HG02678 (cell line): ENCODE measurements around the gene HYCC2.
"Not testable (repeated sequence)": the region's sequence is repeated elsewhere in the genome, so short reads cannot be mapped to it uniquely, and the experiment has no call there.

Experiments used
- ATAC-seq: cut with Tn5 transposase; IDR thresholded peaks from one replicate; pipeline ENCODE4 v1.9.1; 2021; ENCODE audit warnings: mild to moderate bottlenecking, moderate library complexity; ENCODE audit not compliant: unreplicated experiment

The HYCC2 gene

DNA sequence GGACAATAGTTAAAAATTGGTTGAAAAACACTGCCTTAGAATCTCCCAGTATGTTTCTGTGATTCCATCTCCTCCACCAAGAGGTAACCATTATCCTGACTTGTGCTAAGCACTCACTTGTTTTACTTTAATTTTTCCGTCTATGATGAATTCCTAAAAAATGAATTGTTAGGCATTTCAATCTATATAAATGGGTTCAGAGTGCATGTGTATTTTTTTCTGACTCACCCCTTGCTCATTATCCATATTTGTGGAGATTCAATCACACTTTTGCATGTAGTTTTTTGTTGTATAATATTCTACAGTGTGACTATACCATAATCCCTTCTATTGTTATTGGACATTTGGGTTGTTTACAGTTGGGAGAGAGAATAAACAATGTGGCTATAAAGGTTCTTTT, 1.6 kb upstream of the HYCC2 start:
- no peak for ATAC-seq

- ATAC-seq, result no peak
Measured at GRCh38 chr2:201072201-201072530, 695 bp upstream of the HYCC2 start.

GRCh38 chr2:201070948-201071478, 458 bp downstream of the HYCC2 start:
- peak; percentile 26 for ATAC-seq

DNA sequence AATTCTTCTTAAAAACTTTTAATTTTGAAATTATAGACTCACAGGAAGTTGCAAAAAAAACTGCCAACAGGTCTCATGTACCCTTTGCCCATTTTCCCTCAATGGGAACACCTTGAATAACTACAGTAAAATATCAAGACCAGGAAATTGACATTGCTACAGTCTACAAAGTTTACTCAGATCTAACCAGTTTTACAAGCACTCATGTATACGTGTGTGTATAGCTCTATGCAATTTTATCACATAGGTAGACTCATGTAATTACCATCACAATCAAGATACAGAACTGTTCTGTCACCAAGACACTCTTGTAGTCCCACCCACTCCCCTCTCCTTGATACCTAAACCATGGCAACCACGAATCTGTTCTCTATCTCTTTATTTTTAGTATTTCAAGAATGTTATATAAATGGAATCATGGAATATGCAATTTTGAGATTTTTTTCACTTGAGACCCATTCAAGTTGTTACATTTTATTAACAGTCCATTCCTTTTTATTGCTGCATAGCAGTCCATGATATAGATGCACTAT, 6.6 kb downstream of the HYCC2 start:
- no peak for ATAC-seq

DNA sequence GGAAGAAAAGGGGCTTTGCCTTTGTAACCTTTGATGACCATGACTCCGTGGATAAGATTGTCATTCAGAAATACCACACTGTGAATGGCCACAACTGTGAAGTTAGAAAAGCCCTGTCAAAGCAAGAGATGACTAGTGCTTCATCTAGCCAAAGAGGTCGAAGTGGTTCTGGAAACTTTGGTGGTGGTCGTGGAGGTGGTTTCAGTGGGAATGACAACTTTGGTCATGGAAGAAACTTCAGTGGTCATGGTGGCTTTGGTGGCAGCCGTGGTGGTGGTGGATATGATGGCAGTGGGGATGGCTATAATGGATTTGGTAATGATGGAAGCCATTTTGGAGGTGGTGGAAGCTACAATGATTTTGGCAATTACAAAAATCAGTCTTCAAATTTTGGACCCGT, 8.0 kb downstream of the HYCC2 start:
- ATAC-seq, result not testable (repeated sequence)

DNA sequence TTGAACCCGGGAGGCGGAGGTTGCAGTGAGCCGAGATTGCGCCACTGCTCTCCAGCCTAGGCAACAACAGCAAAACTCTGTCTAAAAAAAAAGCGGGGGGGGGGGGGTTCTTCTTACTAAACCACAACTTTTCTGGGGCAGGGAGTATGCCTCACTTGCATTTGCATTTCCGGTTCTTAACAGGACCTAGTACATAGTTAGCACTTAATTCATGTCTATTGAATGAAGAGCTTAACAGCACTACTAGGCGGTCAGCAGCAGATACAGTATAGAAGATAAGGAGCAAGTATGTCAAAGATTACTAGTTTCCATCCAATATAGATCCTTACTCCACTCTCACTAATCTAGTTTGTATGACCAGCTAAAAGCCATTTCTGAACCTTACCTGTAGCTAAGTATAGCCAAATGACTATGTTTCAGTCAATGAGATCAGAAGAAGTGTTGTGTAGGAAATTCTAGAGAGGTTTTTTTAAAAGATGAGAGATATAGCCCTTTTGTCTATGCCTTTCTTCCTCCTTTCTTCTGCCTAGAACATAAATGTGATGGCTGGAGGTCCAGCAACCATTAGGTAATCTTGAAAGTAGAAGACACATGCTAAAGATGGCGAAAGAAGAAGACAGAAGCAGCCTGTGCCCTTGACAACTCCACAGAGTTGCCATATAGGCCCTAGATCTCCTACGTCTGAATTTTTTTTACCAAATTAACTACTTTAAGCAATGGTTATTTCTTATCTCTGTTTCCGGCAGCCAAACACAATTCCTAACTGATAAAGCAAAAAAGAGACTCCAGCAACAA, 11.3 kb downstream of the HYCC2 start:
- no peak for ATAC-seq

- ATAC-seq, result no peak
Measured at GRCh38 chr2:201058914-201059313, 12.6 kb downstream of the HYCC2 start.

DNA sequence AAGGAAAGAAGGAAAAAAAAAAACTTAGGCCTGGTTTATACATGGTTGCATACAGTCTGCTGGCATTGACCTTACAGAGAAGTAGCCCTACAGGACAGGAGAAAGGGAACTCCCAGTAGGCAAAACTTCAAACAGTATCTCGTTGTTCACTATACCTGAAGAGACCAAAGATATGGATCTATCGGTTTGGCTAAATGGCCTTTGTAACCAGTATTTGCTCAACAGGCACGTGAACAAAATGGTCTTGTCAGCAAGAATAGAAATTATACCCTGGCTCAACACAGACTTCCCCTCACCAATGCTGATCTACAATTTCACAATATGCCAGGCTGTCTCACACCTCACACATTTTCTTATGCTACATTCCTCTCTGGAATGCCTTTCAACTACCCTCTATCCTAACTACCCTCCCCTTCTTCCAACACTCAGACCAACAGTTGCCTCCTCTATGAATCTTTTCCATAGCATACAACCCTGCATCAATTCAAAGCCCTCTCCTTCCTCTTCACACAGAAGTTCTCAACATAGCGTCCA, 13.7 kb downstream of the HYCC2 start:
- no peak for ATAC-seq

DNA sequence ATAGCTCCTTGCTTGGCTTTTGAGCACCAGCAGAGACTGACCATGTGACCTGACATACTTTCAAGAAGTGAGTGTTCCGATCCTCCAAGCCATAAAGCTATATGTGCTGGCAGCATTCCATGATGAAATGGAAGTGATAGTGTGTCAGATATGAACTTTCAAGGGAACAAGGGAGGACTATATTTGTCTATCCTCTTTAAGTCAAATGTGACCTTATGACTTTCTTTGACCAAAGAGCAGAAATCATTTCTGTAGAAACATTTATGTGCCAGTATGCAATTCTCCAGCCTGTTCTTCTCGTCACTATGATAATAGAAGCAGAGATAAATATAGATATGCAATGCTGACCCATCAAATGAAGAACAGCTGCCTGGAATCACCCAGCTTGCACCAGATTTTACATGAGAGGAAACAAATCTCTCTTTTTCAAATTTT, 14.4 kb downstream of the HYCC2 start:
- ATAC-seq, result no peak

GRCh38 chr2:201049455-201049854, 22.0 kb downstream of the HYCC2 start:
- no peak for ATAC-seq

DNA sequence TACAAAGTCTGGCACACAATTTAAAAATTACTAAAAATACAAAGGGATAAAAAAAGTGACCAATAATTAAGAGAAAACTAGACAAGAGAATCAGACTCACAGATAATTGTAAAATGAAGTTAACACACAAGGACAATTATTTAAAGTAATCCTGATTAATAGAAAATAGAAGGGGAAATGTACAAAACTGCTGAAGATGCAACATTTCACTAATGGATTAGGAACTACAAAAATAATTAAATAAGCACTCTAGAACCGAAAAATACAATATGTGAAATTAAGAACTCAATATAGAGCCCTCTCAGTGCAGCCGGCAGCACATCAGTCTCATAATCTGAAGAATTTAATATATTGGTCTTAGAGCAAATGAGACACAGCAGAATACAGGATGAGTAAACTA, 24.6 kb downstream of the HYCC2 start:
- no peak for ATAC-seq

DNA sequence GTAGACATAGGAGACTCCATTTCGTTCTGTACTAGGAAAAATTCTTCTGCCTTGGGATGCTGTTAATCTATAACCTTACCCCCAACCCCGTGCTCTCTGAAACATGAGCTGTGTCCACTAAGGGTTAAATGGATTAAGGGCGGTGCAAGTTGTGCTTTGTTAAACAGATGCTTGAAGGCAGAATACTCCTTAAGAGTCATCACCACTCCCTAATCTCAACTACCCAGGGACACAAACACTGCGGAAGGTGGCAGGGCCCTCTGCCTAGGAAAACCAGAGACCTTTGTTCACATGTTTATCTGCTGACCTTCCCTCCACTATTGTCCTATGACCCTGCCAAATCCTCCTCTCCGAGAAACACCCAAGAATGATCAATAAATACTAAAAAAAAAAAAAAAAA, 28.4 kb downstream of the HYCC2 start:
- ATAC-seq, result not testable (repeated sequence)

DNA sequence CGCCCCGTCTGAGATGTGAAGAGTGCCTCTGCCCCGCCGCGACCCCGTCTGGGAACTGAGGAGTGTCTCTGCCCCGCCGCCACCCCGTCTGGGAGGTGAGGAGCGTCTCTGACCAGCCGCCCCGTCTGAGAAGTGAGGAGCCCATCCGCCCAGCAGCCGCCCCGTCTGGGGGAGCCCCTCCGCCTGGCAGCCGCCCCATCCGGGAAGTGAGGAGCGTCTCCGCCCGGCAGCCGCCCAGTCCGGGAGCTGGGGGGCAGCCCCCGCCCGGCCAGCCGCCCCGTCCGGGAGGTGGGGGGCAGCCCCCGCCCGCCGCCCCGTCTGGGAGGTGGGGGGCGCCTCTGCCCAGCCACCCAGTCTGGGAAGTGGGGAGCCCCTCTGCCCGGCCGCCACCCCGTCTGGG, 29.0 kb downstream of the HYCC2 start:
- ATAC-seq, result not testable (repeated sequence)

- ATAC-seq, result no peak
Measured at GRCh38 chr2:201040867-201041628, 30.4 kb downstream of the HYCC2 start.

DNA sequence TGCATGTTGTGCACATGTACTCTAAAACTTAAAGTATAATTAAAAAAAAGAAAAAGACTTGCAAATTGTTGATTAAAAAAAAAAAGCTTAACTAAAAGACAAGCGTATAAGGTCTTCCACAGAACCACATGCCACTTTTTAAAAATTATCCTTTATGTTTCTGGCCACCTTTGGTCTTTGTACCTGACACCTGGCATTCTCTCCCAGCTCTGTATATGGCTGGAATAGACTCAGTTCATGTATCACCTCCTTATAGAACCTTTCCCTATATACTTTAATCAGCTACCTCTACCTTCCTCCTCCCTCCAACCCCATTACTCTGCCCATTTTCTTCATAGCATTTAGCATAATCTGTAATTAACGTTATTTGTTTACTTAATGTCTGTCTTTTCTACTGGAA, 32.6 kb downstream of the HYCC2 start:
- no peak for ATAC-seq

DNA sequence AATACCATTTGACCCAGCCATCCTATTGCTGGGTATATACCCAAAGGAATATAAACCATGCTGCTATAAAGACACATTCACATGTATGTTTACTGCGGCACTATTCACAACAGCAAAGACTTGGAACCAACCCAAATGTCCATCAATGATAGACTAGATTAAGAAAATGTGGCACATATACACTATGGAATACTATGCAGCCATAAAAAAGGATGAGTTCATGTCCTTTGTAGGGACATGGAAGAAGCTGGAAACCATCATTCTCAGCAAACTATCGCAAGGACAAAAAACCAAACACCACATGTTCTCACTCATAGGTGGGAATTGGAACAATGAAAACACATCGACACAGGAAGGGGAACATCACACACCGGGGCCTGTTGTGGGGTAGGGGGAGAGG, 33.1 kb downstream of the HYCC2 start:
- ATAC-seq, result not testable (repeated sequence)

GRCh38 chr2:201034355-201034754, 37.1 kb downstream of the HYCC2 start:
- ATAC-seq, result not testable (repeated sequence)

- ATAC-seq, result no peak
Measured at GRCh38 chr2:201024518-201024917, 47.0 kb downstream of the HYCC2 start.

GRCh38 chr2:201021914-201022313, 49.6 kb downstream of the HYCC2 start:
- ATAC-seq, result no peak
